Activated naive CD4-positive, alpha-beta T cell treated with anti-CD3 and anti-CD28 coated beads, Interleukin-2, amount 10 ng/mL, durations not matched to agents 5 hours and 36 hours (primary cell): ENCODE measurements around the gene SLC1A2. TPM values are rescaled to one million over a fixed set of nuclear protein-coding genes. Genes with fewer than 3 reads are reported as not detected.

Experiments used
- total RNA-seq, 2 experiments: library from RNA; stranded (reverse); gene quantifications; one replicate each; pipeline ENCODE4 v1.2.3, GENCODE V29; 2021

Gene SLC1A2
- total RNA-seq, result not detected

GRCh38 chr11:35419184-35419829 lies at the start of gene SLC1A2:
Gene SLC1A2 (minus strand): TSS chr11:35419558. CDS start chr11:35418966, 592 bp downstream.

Other genes starting within 250 kb of the SLC1A2 start
- not detected for gene PAMR1, start 106.1 kb upstream of the SLC1A2 start, total RNA-seq
- gene FJX1, start 198.9 kb upstream of the SLC1A2 start, total RNA-seq, result under 1 TPM; 0.10 to 0.22 TPM
- gene TRIM44, start 243.2 kb upstream of the SLC1A2 start, total RNA-seq, result 10 to 100 TPM; 41.6 TPM